OCI-M1 (cell line): Measurements from ENCODE around the gene CCDC107.
A peak's percentile ranks its signal among the peaks of the same experiment; 100 is the strongest.
"Not testable (repeated sequence)": the region's sequence is repeated elsewhere in the genome, so short reads cannot be mapped to it uniquely, and the experiment has no call there.

Source experiments
- DNase-seq: peaks from one replicate; lab custom pipeline; 2025; lab: John Stamatoyannopoulos, UW

Gene CCDC107

GRCh38 chr9:35658137-35658967, at the start of gene CCDC107:
Gene CCDC107 (plus strand): TSS chr9:35658292. CDS start chr9:35658380, 88 bp downstream.
- DNase-seq: peak; percentile 92

GRCh38 chr9:35609001-35609819, 48.9 kb upstream of the CCDC107 start:
- DNase-seq: no peak

GRCh38 chr9:35609820-35610163, 48.3 kb upstream of the CCDC107 start:
- DNase-seq: no peak

- peak; percentile 41 for DNase-seq
These were observed 46.8 kb upstream of the CCDC107 start for GRCh38 chr9:35611230-35611797.

GRCh38 chr9:35612066-35612465, 46.0 kb upstream of the CCDC107 start:
- not testable (repeated sequence) for DNase-seq

GRCh38 chr9:35612843-35613242, 45.2 kb upstream of the CCDC107 start:
- DNase-seq: no peak

GRCh38 chr9:35615981-35616680, 42.0 kb upstream of the CCDC107 start:
- no peak for DNase-seq

GRCh38 chr9:35616681-35617459, 41.2 kb upstream of the CCDC107 start:
- no peak for DNase-seq

GRCh38 chr9:35617548-35617947, 40.5 kb upstream of the CCDC107 start:
- DNase-seq: no peak

GRCh38 chr9:35618325-35618727, 39.8 kb upstream of the CCDC107 start, which contains the start of gene CD72:
Gene CD72 (minus strand): TSS chr9:35618413. CDS start chr9:35618303, 110 bp downstream.
- DNase-seq: peak; percentile 26

- no peak for DNase-seq
These were observed 39.0 kb upstream of the CCDC107 start for GRCh38 chr9:35618854-35619799.

GRCh38 chr9:35619800-35620158, 38.3 kb upstream of the CCDC107 start:
- DNase-seq: no peak

- no peak for DNase-seq
These were observed 30.5 kb upstream of the CCDC107 start for GRCh38 chr9:35627575-35627974.

GRCh38 chr9:35628389-35628991, 29.6 kb upstream of the CCDC107 start:
- no peak for DNase-seq

GRCh38 chr9:35629597-35629996, 28.5 kb upstream of the CCDC107 start:
- no peak for DNase-seq

GRCh38 chr9:35635730-35636129, 22.4 kb upstream of the CCDC107 start:
- DNase-seq: no peak

- DNase-seq: no peak
These were observed 21.8 kb upstream of the CCDC107 start for GRCh38 chr9:35636135-35636876.

- not testable (repeated sequence) for DNase-seq
These were observed 21.2 kb upstream of the CCDC107 start for GRCh38 chr9:35636877-35637246.

- DNase-seq: not testable (repeated sequence)
These were observed 20.6 kb upstream of the CCDC107 start for GRCh38 chr9:35637427-35637955.
